Measurements from ENCODE around the gene ADAMTS15. TPM values are rescaled to one million over a fixed set of nuclear protein-coding genes. Genes with fewer than 3 reads are reported as not detected.

The ADAMTS15 gene
- total RNA-seq, 1 donor from 2014 or later, result 45.6 TPM

GRCh38 chr11:130487924-130488815 lies 39.7 kb downstream of the ADAMTS15 start:
- no peak for DNase-seq (ENCODE audit: missing footprints)
- peak; percentile 63 for ATAC-seq
- intact Hi-C loops (cut with DNase I), result no loop called here

GRCh38 chr11:130488848-130489584 lies 40.6 kb downstream of the ADAMTS15 start:
- DNase-seq (ENCODE audit: missing footprints) (no peak), ATAC-seq (no peak)
- intact Hi-C loops (cut with DNase I), result no loop called here

- DNase-seq (ENCODE audit: missing footprints) (no peak), ATAC-seq (no peak)
- intact Hi-C loops (cut with DNase I), result no loop called here
Measured at GRCh38 chr11:130489716-130490115, 41.3 kb downstream of the ADAMTS15 start.

DNA sequence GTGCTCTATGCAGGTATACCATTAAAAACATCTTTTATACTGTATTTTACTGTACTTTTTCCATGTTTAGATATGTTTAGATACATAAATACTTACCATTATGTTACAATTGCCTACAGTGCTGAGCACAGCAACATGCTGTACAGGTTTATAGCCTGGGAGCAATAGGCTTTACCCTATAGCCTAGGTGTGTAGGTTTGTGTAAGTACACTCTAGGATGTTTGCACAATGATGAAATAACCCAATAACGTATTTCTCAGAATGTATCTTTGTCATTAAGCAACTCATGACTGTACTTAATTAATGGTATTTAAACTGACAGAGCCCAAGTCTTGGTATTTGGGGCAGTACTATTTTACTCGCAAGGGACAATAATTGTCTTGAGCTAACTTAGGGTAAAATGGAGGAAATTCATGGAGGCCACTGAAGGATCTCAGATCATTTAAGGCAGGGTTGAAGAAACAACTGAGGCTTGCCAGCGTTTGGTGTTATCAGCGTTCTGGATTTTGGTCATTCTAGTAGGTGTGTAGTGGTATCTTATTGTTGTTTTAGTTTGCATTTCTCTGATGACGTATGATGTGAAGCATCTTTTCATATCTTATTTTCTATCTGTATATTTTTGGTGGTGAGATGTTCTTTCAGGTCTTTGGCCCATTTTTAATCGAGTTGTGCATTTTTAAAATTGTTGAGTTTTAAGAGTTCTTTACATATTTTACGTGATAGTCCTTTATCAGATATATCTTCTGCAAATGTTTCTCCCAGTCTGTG lies 42.4 kb downstream of the ADAMTS15 start:
- intact Hi-C loops (cut with DNase I), result no loop called here
- no peak for ATAC-seq
- no peak for DNase-seq (ENCODE audit: missing footprints)

GRCh38 chr11:130498181-130498580 lies 49.7 kb downstream of the ADAMTS15 start:
- intact Hi-C loops (cut with DNase I), result no loop called here
- DNase-seq (ENCODE audit: missing footprints) (no peak), ATAC-seq (no peak)

- intact Hi-C loops (cut with DNase I), result no loop called here
- ATAC-seq (no peak), DNase-seq (ENCODE audit: missing footprints) (no peak)
Measured at GRCh38 chr11:130499828-130500227, 51.4 kb downstream of the ADAMTS15 start.

DNA sequence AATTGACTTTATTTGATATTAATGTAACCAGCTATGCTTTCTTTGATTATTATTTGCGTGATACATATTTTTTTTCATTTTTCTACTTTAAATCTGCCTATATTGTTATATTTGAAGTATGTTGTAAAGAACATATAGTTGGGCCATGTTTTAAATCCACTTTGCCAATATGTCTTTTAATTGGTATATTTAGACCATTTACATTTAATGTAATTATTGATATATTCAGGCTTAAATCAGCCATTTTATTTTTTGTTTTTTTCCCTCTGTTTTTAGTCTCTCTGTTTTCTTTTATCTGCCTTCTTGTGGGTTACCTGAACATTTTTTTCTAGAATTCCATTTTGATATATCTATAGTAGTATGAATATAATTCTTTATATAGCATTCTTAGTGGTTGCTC lies 55.9 kb downstream of the ADAMTS15 start:
- intact Hi-C loops (cut with DNase I), result no loop called here
- ATAC-seq (no peak), DNase-seq (ENCODE audit: missing footprints) (no peak)

- intact Hi-C loops (cut with DNase I), result no loop called here
- DNase-seq (ENCODE audit: missing footprints), result no peak
- ATAC-seq, result no peak
Measured at GRCh38 chr11:130508913-130509312, 60.5 kb downstream of the ADAMTS15 start.

- ATAC-seq (no peak), DNase-seq (ENCODE audit: missing footprints) (no peak)
Measured at GRCh38 chr11:130509942-130510341, 61.5 kb downstream of the ADAMTS15 start.

GRCh38 chr11:130510407-130511006 lies 62.1 kb downstream of the ADAMTS15 start:
- DNase-seq (ENCODE audit: missing footprints) (no peak), ATAC-seq (no peak)
- intact Hi-C loops (cut with DNase I), result no loop called here

More at GRCh38 chr11:130509942-130510341, 61.5 kb downstream of the ADAMTS15 start:
- intact Hi-C loops (cut with DNase I), result no loop called here

- intact Hi-C loops (cut with DNase I), result no loop called here
- ATAC-seq (no peak), DNase-seq (ENCODE audit: missing footprints) (no peak)
Measured at GRCh38 chr11:130511765-130512164, 63.3 kb downstream of the ADAMTS15 start.

DNA sequence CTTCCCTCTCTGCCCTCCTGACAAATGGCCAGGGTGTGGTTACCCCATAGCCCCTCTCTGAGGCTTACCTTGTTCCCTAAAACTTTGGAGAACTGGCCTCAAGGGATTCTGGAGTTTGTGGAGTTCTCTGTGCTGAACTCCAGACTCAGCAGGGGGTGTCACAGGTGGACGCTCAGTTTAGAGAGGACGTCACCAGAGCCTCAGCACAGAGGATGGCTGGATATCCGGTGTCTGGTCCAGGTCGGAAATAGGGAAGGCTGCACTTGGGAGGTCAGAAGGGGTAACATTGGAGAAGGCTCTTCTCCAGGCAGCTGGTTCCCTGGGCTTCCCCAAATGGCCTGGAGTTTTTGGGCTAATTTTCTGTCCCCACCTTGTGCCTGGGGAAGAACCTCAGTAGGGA lies 64.2 kb downstream of the ADAMTS15 start:
- intact Hi-C loops (cut with DNase I), result no loop called here
- no peak for ATAC-seq
- DNase-seq (ENCODE audit: missing footprints), result no peak

- ATAC-seq (peak; percentile 89), DNase-seq (ENCODE audit: missing footprints) (no peak)
- intact Hi-C loops (cut with DNase I), result no loop called here
Measured at GRCh38 chr11:130513132-130513531, 64.7 kb downstream of the ADAMTS15 start.

- intact Hi-C loops (cut with DNase I), result no loop called here
- DNase-seq (ENCODE audit: missing footprints), result no peak
- ATAC-seq, result no peak
Measured at GRCh38 chr11:130514316-130514715, 65.9 kb downstream of the ADAMTS15 start.

GRCh38 chr11:130514851-130515250 lies 66.4 kb downstream of the ADAMTS15 start:
- intact Hi-C loops (cut with DNase I), result no loop called here
- DNase-seq (ENCODE audit: missing footprints), result no peak
- no peak for ATAC-seq

DNA sequence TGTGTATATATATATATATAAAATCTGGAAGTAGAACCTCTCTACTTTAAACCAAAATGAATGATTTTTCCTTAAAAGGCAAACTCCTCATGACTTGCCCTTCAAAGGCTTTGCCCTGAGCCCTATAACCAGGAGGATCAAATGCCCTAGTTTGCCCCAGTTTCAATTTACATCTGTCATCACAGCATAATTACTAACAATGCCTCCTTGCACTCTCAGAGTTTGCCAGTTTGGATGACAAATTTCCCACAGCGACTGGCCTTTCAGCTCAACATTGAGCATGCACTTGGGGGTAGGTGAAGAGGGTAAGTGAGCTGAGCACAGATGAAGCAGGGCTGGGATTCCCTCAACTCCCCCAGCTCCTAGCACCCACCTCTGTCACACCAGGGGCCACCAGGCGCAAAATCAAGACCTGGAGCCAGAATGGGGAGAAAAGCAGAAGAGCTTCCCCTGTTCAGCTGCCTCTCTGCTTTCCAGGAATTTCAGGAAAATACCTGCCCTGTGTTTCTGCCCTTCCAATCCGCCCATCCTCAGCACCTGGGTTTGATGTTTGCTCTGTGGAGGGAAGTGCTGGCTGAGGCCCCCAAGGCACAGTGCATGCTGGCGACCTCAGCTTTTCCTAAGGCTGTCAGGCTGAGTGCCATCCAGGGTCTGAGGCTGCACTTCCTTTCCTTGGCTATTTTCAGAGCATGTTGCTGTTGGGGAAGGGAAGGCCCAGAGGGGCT lies 67.5 kb downstream of the ADAMTS15 start:
- intact Hi-C loops (cut with DNase I), result no loop called here
- ATAC-seq, result no peak
- no peak for DNase-seq (ENCODE audit: missing footprints)

- ATAC-seq (no peak), DNase-seq (ENCODE audit: missing footprints) (no peak)
- intact Hi-C loops (cut with DNase I), result no loop called here
Measured at GRCh38 chr11:130516554-130517505, 68.4 kb downstream of the ADAMTS15 start.

All from Right ventricle myocardium inferior (tissue), 1 donor.